Mesendoderm (in vitro differentiated cells): Measurements from ENCODE around the gene SNPH.

ENCODE experiments used
- DNase-seq: peaks from one replicate; pipeline ENCODE4 v3.0.0; 2013
- H2AK5ac ChIP-seq: 2 replicates; pipeline ENCODE4 v1.6.1; 2013; ENCODE audit warnings: low read length, inconsistent platforms
- H2BK120ac ChIP-seq: 2 replicates; pipeline ENCODE4 v1.6.1; 2013; ENCODE audit warnings: low read depth, mild to moderate bottlenecking, low read length, moderate library complexity, mixed read lengths
- H2BK15ac ChIP-seq: replicated peaks from 2 replicates; pipeline ENCODE4 v1.6.1; 2013; ENCODE audit warnings: low read depth, mild to moderate bottlenecking, moderate library complexity
- H2BK5ac ChIP-seq: 2 replicates; pipeline ENCODE4 v1.6.1; 2013; ENCODE audit warnings: low read length, inconsistent platforms
- H3K18ac ChIP-seq: 2 replicates; pipeline ENCODE4 v1.6.1; 2013; ENCODE audit warnings: mild to moderate bottlenecking, low read length, mixed read lengths
- H3K23ac ChIP-seq: one replicate; pipeline ENCODE4 v1.6.1; 2013; ENCODE audit warnings: low read length
- H3K27ac ChIP-seq: 2 replicates; pipeline ENCODE4 v1.5.1; 2013; ENCODE audit warnings: low read depth, mild to moderate bottlenecking, inconsistent platforms, low read length, moderate library complexity
- H3K27me3 ChIP-seq: 2 replicates; pipeline ENCODE4 v1.6.1; 2013; ENCODE audit warnings: low read length, control low read depth, mild to moderate bottlenecking, inconsistent platforms; ENCODE audit not compliant: insufficient read depth, poor library complexity
- H3K36me3 ChIP-seq: 2 replicates; pipeline ENCODE4 v1.6.1; 2013; ENCODE audit warnings: low read length, inconsistent platforms; ENCODE audit not compliant: control insufficient read depth, insufficient read depth
- H3K4ac ChIP-seq: one replicate; pipeline ENCODE4 v1.6.1; 2013; ENCODE audit warnings: low read depth, mild to moderate bottlenecking, low read length, moderate library complexity
- H3K4me1 ChIP-seq: 2 replicates; pipeline ENCODE4 v1.6.1; 2013; ENCODE audit warnings: low read depth, low read length, inconsistent platforms; ENCODE audit not compliant: control insufficient read depth
- H3K4me2 ChIP-seq: 2 replicates; pipeline ENCODE4 v1.6.1; 2013; ENCODE audit warnings: low read length
- H3K4me3 ChIP-seq: 2 replicates; pipeline ENCODE4 v1.5.1; 2013; ENCODE audit warnings: mild to moderate bottlenecking, low read length
- H3K56ac ChIP-seq: one replicate; pipeline ENCODE4 v1.6.1; 2013; ENCODE audit warnings: low read length
- H3K79me1 ChIP-seq: 2 replicates; pipeline ENCODE4 v1.6.1; 2013; ENCODE audit warnings: low read length, inconsistent platforms
- H3K79me2 ChIP-seq: 2 replicates; pipeline ENCODE4 v1.6.1; 2013; ENCODE audit warnings: mild to moderate bottlenecking, low read length; ENCODE audit not compliant: control insufficient read depth, insufficient read depth
- H3K9ac ChIP-seq: 2 replicates; pipeline ENCODE4 v1.6.1; 2013; ENCODE audit warnings: low read length, inconsistent platforms
- H4K5ac ChIP-seq: one replicate; pipeline ENCODE4 v1.6.1; 2013; ENCODE audit warnings: low read length
- H4K8ac ChIP-seq: one replicate; pipeline ENCODE4 v1.6.1; 2013; ENCODE audit warnings: low read depth, mild to moderate bottlenecking, control low read depth, low read length, moderate library complexity
- WGBS: extraction: QIAGEN DNeasy Blood & Tissue Kit; methylation state at CpG from one replicate; pipeline ENCODE4 v1.1.7; 2013; ENCODE audit warnings: low lambda C conversion rate, missing lambda C conversion rate; ENCODE audit not compliant: insufficient coverage; ENCODE audit errors: extremely low coverage; 5-methylcytosine and 5-hydroxymethylcytosine counted together

The SNPH gene

GRCh38 chr20:1267161-1267560, 1.1 kb downstream of the SNPH start:
- Histone ChIP-seq H3K18ac (no peak overlapping the region), H3K27me3 (no peaks in the 10 kb centered on the region), H3K27ac (no peak overlapping the region), H2AK5ac (no peak overlapping the region), H3K36me3 (no peaks in the 10 kb centered on the region), H3K79me1 (no peaks in the 10 kb centered on the region), H2BK120ac (no peak overlapping the region), H3K79me2 (no peaks in the 10 kb centered on the region), H4K8ac (no peak overlapping the region), H2BK15ac (no peak overlapping the region), H3K9ac (no peak overlapping the region), H3K23ac (no peak overlapping the region), H4K5ac (no peak overlapping the region), H3K56ac (no peak overlapping the region), H3K4me2 (peak overlapping the region; percentile 45), H3K4me1 (no peaks in the 10 kb centered on the region), H2BK5ac (no peak overlapping the region), H3K4ac (no peak overlapping the region), H3K4me3 (no peak overlapping the region)
- no CpG with 5 or more reads among the region's 8 CpGs for WGBS
- DNase-seq: no peak

- Histone ChIP-seq H3K27me3 (no peaks in the 10 kb centered on the region), H3K79me1 (no peaks in the 10 kb centered on the region), H3K56ac (no peak overlapping the region), H3K4me2 (no peak overlapping the region), H3K36me3 (no peaks in the 10 kb centered on the region), H2BK15ac (no peak overlapping the region), H3K27ac (no peak overlapping the region), H4K8ac (no peak overlapping the region), H4K5ac (no peak overlapping the region), H3K23ac (no peak overlapping the region), H2BK120ac (no peak overlapping the region), H2BK5ac (no peak overlapping the region), H3K9ac (no peak overlapping the region), H3K4me3 (no peak overlapping the region), H3K4me1 (no peaks in the 10 kb centered on the region), H2AK5ac (no peak overlapping the region), H3K79me2 (no peaks in the 10 kb centered on the region), H3K18ac (no peak overlapping the region), H3K4ac (no peak overlapping the region)
- WGBS: no CpG with 5 or more reads among the region's 3 CpGs
- peak; percentile 18 for DNase-seq
Measured at GRCh38 chr20:1267809-1268374, 1.8 kb downstream of the SNPH start.

GRCh38 chr20:1269235-1269634, 3.1 kb downstream of the SNPH start:
- no peaks in the 10 kb centered on the region for H3K27me3 ChIP-seq

GRCh38 chr20:1269850-1270249, 3.8 kb downstream of the SNPH start:
- WGBS: no CpG with 5 or more reads among the region's 3 CpGs
- no peak overlapping the region for H3K27ac ChIP-seq
- no peak overlapping the region for H2BK120ac ChIP-seq
- H3K56ac ChIP-seq: no peak overlapping the region
- H3K23ac ChIP-seq: no peak overlapping the region
- no peaks in the 10 kb centered on the region for H3K79me1 ChIP-seq
- H2BK15ac ChIP-seq: no peak overlapping the region
- H3K18ac ChIP-seq: no peak overlapping the region
- H3K27me3 ChIP-seq: no peaks in the 10 kb centered on the region
- H4K5ac ChIP-seq: no peak overlapping the region
- H2BK5ac ChIP-seq: no peak overlapping the region
- H3K4me1 ChIP-seq: no peaks in the 10 kb centered on the region
- no peak overlapping the region for H4K8ac ChIP-seq
- H3K36me3 ChIP-seq: no peaks in the 10 kb centered on the region
- H3K9ac ChIP-seq: no peak overlapping the region
- H2AK5ac ChIP-seq: no peak overlapping the region
- H3K4ac ChIP-seq: no peak overlapping the region
- H3K4me2 ChIP-seq: no peak overlapping the region
- H3K4me3 ChIP-seq: no peak overlapping the region
- no peak for DNase-seq
- H3K79me2 ChIP-seq: no peaks in the 10 kb centered on the region

More at GRCh38 chr20:1269235-1269634, 3.1 kb downstream of the SNPH start:
- no peak overlapping the region for H2BK5ac ChIP-seq
- H2AK5ac ChIP-seq: no peak overlapping the region
- H4K5ac ChIP-seq: no peak overlapping the region
- no peak overlapping the region for H3K4ac ChIP-seq
- H3K4me3 ChIP-seq: no peak overlapping the region
- no peaks in the 10 kb centered on the region for H3K79me1 ChIP-seq
- no peak for DNase-seq
- H3K4me2 ChIP-seq: no peak overlapping the region
- no peak overlapping the region for H3K27ac ChIP-seq
- H3K4me1 ChIP-seq: no peaks in the 10 kb centered on the region
- no peaks in the 10 kb centered on the region for H3K36me3 ChIP-seq
- no peak overlapping the region for H2BK120ac ChIP-seq
- no peak overlapping the region for H2BK15ac ChIP-seq
- H3K56ac ChIP-seq: no peak overlapping the region
- no peaks in the 10 kb centered on the region for H3K79me2 ChIP-seq
- H3K23ac ChIP-seq: no peak overlapping the region
- H4K8ac ChIP-seq: no peak overlapping the region
- WGBS: no CpG with 5 or more reads among the region's 8 CpGs
- H3K18ac ChIP-seq: no peak overlapping the region
- H3K9ac ChIP-seq: no peak overlapping the region

GRCh38 chr20:1272368-1273100, 6.4 kb downstream of the SNPH start:
- Histone ChIP-seq H3K79me2 (no peaks in the 10 kb centered on the region), H3K18ac (no peak overlapping the region), H3K4me1 (no peaks in the 10 kb centered on the region), H2BK15ac (no peak overlapping the region), H3K4me3 (no peak overlapping the region), H2AK5ac (no peak overlapping the region), H3K27me3 (no peaks in the 10 kb centered on the region), H4K8ac (no peak overlapping the region), H3K79me1 (no peaks in the 10 kb centered on the region), H2BK120ac (no peak overlapping the region), H3K27ac (no peak overlapping the region), H4K5ac (no peak overlapping the region), H3K9ac (no peak overlapping the region), H3K23ac (no peak overlapping the region), H3K4me2 (no peak overlapping the region), H3K56ac (no peak overlapping the region), H3K4ac (no peak overlapping the region), H2BK5ac (no peak overlapping the region), H3K36me3 (no peaks in the 10 kb centered on the region)
- WGBS: no CpG with 5 or more reads among the region's 6 CpGs
- no peak for DNase-seq

GRCh38 chr20:1273366-1273765, 7.3 kb downstream of the SNPH start:
- H3K56ac ChIP-seq: no peak overlapping the region

More at GRCh38 chr20:1273366-1273765, 7.3 kb downstream of the SNPH start:
- Histone ChIP-seq H3K4ac (no peak overlapping the region), H3K36me3 (no peaks in the 10 kb centered on the region), H3K79me1 (no peaks in the 10 kb centered on the region), H2BK5ac (no peak overlapping the region), H4K5ac (no peak overlapping the region), H3K4me2 (no peak overlapping the region), H3K4me3 (no peak overlapping the region), H3K23ac (no peak overlapping the region), H3K27me3 (no peaks in the 10 kb centered on the region), H3K79me2 (no peaks in the 10 kb centered on the region), H4K8ac (no peak overlapping the region), H3K4me1 (no peaks in the 10 kb centered on the region), H2AK5ac (no peak overlapping the region), H3K18ac (no peak overlapping the region), H2BK120ac (no peak overlapping the region), H3K9ac (no peak overlapping the region), H3K27ac (no peak overlapping the region), H2BK15ac (no peak overlapping the region)
- DNase-seq: no peak
- no CpG with 5 or more reads among the region's 2 CpGs for WGBS
